GM04504 (cell line): ENCODE measurements around the gene RPS6KA2.
"Not testable (repeated sequence)": the region's sequence is repeated elsewhere in the genome, so short reads cannot be mapped to it uniquely, and the experiment has no call there.

Experiments used
- DNase-seq: peaks from one replicate; pipeline ENCODE4 v3.0.0-alpha.2; 2012; ENCODE audit warnings: low read depth

RPS6KA2 gene

GRCh38 chr6:166591961-166592520, 35.0 kb downstream of the RPS6KA2 start:
- no peak for DNase-seq

DNA sequence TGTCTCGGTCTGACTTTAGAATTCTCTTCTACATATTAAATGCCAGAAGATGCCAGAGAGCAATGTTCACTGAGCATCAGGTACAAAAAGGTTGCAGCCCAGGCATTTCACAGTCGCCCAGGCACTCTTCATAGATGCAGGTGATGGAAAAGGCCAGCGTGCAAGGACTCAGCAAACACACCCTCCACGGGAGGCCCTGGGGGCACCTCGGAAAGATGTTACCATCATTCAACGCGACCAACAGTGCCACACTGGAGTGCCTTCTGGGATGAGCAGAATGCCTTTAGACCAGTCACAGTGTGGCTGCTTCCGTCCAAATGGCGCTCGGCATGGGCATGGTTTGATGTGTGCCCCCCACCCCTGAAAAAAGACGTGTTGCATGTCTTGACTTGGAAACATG, 36.0 kb downstream of the RPS6KA2 start:
- no peak for DNase-seq

DNA sequence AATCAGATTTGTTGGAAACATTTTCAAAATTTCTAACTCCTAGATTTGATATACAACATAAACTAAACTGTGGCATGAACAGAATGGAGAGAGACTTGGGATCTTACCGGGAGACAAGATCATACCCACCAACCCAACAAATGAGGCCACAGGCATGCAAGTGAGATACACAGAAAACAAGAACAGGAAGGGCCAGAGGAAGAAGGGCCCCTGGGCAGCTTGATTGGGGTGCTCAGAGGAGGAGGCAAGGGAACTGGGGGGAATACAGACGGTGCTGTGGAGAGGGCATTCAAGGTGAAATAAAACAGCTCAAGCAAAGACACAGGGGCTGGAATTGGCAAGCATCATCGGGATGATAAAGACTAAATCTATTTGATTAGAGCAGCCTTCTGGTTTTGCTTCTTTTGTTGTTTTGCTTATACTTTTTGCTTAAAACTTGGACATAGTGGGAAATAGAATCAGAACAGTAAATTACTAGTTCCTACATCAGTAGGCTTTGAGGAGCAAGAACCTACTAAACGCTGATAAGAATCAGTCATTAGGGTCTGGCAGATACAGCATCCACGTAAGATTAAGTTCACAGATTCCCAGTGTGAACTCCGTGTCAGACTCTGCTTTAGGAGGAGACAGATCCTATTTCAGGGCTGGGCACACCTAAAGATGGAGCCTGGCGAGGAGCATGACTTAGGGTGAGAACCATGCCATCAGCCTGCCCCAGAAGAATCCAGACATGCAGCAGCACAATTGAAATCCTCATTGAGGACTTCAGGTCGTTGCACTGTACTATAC, 37.1 kb downstream of the RPS6KA2 start:
- no peak for DNase-seq

- DNase-seq: no peak
Measured at GRCh38 chr6:166589337-166589731, 37.7 kb downstream of the RPS6KA2 start.

- DNase-seq: peak; percentile 50
Measured at GRCh38 chr6:166588691-166589336, 38.2 kb downstream of the RPS6KA2 start.

- no peak for DNase-seq
Measured at GRCh38 chr6:166587631-166588413, 39.2 kb downstream of the RPS6KA2 start.

- no peak for DNase-seq
Measured at GRCh38 chr6:166586424-166587156, 40.5 kb downstream of the RPS6KA2 start, which contains the start of gene RAMACL. Gene RAMACL (minus strand): TSS chr6:166586678. CDS start chr6:166586477, 201 bp downstream.

GRCh38 chr6:166584853-166585429, 42.1 kb downstream of the RPS6KA2 start:
- no peak for DNase-seq

- DNase-seq: no peak
Measured at GRCh38 chr6:166584155-166584554, 42.9 kb downstream of the RPS6KA2 start.

DNA sequence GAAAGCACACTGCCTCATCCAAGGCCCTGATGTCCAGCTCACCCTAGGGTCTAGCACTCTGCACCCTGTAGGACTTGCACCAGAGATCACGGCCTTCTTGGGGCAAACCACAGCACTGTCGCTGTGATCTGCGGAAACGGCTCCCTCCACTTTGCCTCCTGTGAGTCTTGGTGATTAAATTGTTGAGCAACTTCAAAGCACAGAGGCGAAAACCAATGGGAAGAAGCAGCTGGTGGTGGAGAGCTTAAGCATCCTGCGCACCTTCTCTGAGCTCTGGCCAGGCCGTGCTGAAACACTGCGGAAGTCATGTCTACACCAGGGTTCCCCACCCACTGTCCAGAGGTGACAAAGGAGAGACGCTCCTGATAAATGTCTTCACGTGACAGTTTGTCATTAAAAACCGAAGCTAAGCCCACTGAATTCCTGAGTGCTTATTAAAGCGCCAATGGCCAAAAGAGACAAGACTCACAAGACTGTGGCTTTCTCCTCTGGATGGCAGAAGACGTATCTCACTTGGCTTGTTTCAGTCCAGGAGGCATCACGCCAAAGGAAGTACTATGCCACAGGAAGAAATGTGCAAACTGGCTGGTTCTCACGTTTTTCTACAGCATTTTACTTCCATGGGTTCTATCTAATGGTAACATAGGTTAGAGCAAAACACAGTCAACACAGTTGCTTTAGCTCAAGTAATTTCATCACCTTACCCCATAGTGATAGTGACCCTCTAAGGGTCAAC, 43.7 kb downstream of the RPS6KA2 start:
- DNase-seq: no peak

DNA sequence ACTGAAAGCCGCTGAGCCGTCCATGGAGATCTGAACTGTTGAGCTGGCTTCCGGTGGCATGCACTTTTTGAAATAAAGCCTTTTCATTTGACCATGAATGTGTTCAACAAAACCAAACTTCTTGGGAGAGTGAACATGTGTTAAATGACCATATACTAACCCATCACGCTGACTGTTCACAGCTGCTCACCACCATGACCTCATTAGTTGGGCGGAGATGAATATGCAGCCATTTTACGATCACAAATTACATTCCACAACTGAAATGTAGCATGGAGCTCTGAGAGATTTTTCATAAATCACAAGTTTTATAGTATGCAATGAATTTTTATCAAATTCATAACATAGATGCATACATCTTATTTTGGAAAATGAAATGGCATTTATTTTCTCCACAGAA, 44.8 kb downstream of the RPS6KA2 start:
- DNase-seq: peak; percentile 75

DNA sequence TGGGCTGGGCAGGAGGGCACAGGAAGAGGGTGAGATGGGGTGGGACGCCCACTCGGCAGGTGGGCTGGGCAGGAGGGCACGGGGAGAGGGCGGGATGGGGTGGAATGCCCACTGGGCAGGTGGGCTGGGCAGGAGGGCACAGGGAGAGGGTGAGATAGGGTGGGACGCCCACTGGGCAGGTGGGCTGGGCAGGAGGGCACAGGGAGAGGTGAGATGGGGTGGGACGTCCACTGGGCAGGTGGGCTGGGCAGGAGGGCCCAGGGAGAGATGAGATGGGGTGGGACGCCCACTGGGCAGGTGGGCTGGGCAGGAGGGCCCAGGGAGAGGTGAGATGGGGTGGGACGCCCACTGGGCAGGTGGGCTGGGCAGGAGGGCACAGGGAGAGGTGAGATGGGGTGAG, 45.2 kb downstream of the RPS6KA2 start:
- not testable (repeated sequence) for DNase-seq

GRCh38 chr6:166581091-166581511, 46.0 kb downstream of the RPS6KA2 start:
- DNase-seq: no peak

DNA sequence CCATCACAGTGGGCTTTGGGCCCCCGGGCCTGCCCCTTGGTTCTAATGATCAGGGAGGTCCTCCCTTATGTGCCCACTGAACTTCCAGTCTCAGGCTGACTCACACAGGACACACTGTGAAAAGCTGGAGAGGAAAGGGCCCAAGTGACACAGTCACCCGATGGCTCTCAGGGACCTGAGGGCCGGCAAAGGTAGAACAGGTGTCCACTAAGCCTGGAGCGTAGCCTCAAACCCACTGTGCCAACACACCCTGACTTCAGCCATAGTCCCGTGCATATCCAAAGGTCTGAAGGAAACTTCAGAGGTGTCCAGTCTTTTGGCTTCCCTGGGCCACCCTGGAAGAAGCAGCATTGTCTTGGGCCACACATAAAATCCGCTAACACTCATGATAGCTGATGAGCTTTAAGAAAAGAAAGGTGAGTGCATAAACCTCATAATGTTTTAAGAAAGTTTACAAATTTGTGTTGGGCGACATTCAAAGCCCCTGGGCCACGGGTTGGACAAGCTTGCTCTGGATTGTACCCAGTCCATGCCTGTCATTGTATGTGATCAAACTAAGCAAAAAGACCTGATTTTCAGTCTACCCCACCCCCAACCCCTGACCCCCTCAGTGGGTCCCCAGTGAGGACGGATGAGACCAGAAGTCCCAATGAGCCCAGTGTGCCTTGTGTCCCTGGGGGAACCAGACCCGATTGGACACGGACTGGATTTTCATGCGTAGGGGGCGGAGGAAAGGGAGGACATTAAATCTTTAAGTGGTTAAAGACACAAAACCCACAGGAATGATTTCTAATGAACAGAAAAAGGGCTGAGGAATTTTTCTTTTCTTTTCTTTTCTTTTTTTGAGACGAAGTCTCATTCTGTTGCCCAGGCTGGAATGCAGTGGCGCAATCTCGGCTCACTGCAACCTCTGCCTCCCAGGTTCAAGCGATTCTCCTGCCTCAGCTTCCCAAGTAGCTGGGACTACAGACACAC, 46.7 kb downstream of the RPS6KA2 start:
- DNase-seq: no peak

DNA sequence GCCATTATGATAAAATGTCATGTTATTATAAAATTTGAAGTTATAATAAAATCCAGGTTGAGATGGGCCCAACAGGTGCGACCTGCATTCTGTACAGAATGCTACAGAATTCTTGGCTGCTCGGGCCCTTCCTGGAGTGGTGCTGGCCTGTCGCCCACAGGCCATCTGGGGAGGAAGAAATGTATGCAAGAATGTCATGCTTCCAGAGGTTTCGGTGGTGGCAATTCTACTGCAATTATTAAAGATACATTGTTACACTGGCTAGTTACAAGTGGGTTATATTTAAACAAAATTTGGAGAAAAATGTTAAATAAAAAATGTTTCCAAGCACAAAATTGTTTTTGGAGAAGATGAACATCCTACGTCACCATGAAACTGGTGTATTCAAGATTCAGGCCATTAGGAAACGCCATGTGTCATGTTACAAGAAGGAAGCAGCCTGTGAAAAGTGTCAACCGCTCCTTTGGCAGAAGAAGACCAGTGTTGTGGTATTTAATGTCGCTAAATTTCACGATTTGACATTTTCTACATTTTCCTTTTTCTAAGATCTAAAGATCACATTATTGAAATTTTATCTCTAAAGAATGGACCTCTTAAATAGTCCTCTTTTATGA, 47.7 kb downstream of the RPS6KA2 start:
- DNase-seq: no peak

GRCh38 chr6:166578536-166579236, 48.4 kb downstream of the RPS6KA2 start:
- no peak for DNase-seq

DNA sequence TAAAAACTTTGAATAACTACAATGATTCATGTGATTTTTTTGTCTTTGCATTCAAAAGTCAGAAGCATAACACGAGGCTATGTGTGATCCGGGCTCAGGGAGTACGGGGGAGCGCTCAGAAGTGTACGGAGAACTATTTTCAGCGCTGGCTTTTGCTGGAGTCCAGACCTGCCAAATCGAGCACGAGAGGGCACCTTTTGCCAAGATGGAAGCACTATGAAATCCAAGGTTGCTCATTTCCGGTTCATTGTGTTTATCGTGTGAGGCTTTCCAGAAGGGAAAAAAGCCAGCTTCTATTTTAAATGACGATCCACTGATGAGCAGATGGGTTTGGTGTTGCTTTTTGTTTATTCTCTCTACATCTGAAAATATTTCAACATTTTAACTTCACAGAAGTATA, 51.8 kb downstream of the RPS6KA2 start:
- no peak for DNase-seq

GRCh38 chr6:166573511-166574216, 53.4 kb downstream of the RPS6KA2 start:
- no peak for DNase-seq
